Natural killer cell (primary cell): ENCODE results near the gene CRADD. TPM values are rescaled to one million over a fixed set of nuclear protein-coding genes. Genes with fewer than 3 reads are reported as not detected.
A peak's percentile ranks its signal among the peaks of the same experiment; 100 is the strongest.
"Not testable (repeated sequence)": the region's sequence is repeated elsewhere in the genome, so short reads cannot be mapped to it uniquely, and the experiment has no call there.

Experiments used
- ATAC-seq, 3 donors: fragments of 150-1000 bp in 2 of 3; fragments of 200-7000 bp in 1 of 3; cut with Tn5 transposase; 1 replicate in 1 of 3; 2 replicates in 2 of 3; pipeline ENCODE4 v1.10.0; 2021; ENCODE audit warnings: mild to moderate bottlenecking in 2 of 3, moderate library complexity in 2 of 3
- DNase-seq, 2 donors: peaks; one replicate each; pipeline versions ENCODE4 v3.0.0 to v3.0.0-alpha.2; 2013 to 2021; ENCODE audit warnings: mixed read lengths in 1 of 2
- H3K27ac ChIP-seq: one replicate; pipeline ENCODE4 v1.5.1; 2013; ENCODE audit warnings: mild to moderate bottlenecking, low read length
- H3K27me3 ChIP-seq: one replicate; pipeline ENCODE4 v1.6.1; 2013; ENCODE audit warnings: low read length; ENCODE audit not compliant: control insufficient read depth, insufficient read depth
- H3K36me3 ChIP-seq: one replicate; pipeline ENCODE4 v1.6.1; 2013; ENCODE audit warnings: low read length; ENCODE audit not compliant: control insufficient read depth, insufficient read depth
- H3K4me1 ChIP-seq: one replicate; pipeline ENCODE4 v1.6.1; 2013; ENCODE audit warnings: low read length; ENCODE audit not compliant: control insufficient read depth, insufficient read depth
- H3K4me3 ChIP-seq: one replicate; pipeline ENCODE4 v1.5.1; 2013; ENCODE audit warnings: low read length
- H3K9me3 ChIP-seq: one replicate; pipeline ENCODE4 v1.6.1; 2013; ENCODE audit warnings: low read length; ENCODE audit not compliant: control insufficient read depth, insufficient read depth
- H3K27ac Mint-ChIP-seq, 2 donors: one replicate each; pipeline ENCODE4 v1.8.0; 2022; ENCODE audit warnings: mild to moderate bottlenecking in 2 of 2, mixed read lengths in 2 of 2, moderate library complexity in 1 of 2
- H3K27me3 Mint-ChIP-seq, 2 donors: one replicate each; pipeline ENCODE4 v1.8.0; 2022; ENCODE audit warnings: low read depth in 2 of 2, mixed read lengths in 2 of 2
- H3K36me3 Mint-ChIP-seq: one replicate; pipeline ENCODE4 v1.8.0; 2022; ENCODE audit warnings: mixed read lengths
- H3K4me1 Mint-ChIP-seq, 2 donors: one replicate each; pipeline ENCODE4 v1.8.0; 2022; ENCODE audit warnings: mixed read lengths in 2 of 2
- H3K4me3 Mint-ChIP-seq: one replicate; pipeline ENCODE4 v1.8.0; 2022; ENCODE audit warnings: mild to moderate bottlenecking, moderate library complexity, mixed read lengths
- H3K9me3 Mint-ChIP-seq, 2 donors: one replicate each; pipeline ENCODE4 v1.8.0; 2022; ENCODE audit warnings: mixed read lengths in 2 of 2
- CTCF ChIP-seq: fragments of 200-600 bp; IDR thresholded peaks from one replicate; pipeline ENCODE4 v1.8.0; 2022; ENCODE audit warnings: antibody characterized with exemption
- WGBS: methylation state at CpG from one replicate; pipeline ENCODE4 v1.1.7; 2013; ENCODE audit warnings: missing lambda C conversion rate; ENCODE audit not compliant: insufficient coverage; 5-methylcytosine and 5-hydroxymethylcytosine counted together
- intact Hi-C: fragments of 100-400 bp; cut with micrococcal nuclease; formaldehyde crosslinking; loops from one replicate; pipeline ENCODE4 v1.14.2; 2022
- total RNA-seq, 4 donors: library from RNA; stranded (reverse); fragments of 120-200 nt in 1 of 4; gene quantifications; one replicate each; pipeline versions ENCODE4 v1.2.3 to v1.2.4, GENCODE V29; 2013 to 2022

The CRADD gene
- total RNA-seq, 3 donors from 2014 or later (not counting 1 experiment from before 2014, with no cell fraction given), result 19.1 to 27.5 (median 26.4) TPM

- H3K36me3 Mint-ChIP-seq, result no peaks in the 10 kb centered on the region
- H3K4me1 Mint-ChIP-seq, result peaks cover 35 to 40% of the 10 kb centered on the region in 2 donors
- no peak overlapping the region for H3K4me3 ChIP-seq
- no peaks in the 10 kb centered on the region for H3K9me3 ChIP-seq
- no peak for ATAC-seq
- H3K27ac Mint-ChIP-seq, result no peak overlapping the region
- no peak overlapping the region for H3K4me3 Mint-ChIP-seq
- peaks cover 0 to 2% of the 10 kb centered on the region in 2 donors for H3K9me3 Mint-ChIP-seq
- no peak for TF ChIP-seq CTCF
- 98% methylated on average over 6 of the region's 8 CpGs for WGBS
- intact Hi-C loops, result no loop called here
- H3K27me3 ChIP-seq, result no peaks in the 10 kb centered on the region
- H3K4me1 ChIP-seq, result peaks cover 11% of the 10 kb centered on the region
- H3K27ac ChIP-seq, result no peak overlapping the region
- H3K36me3 ChIP-seq, result no peaks in the 10 kb centered on the region
- DNase-seq, result no peak
- no peaks in the 10 kb centered on the region for H3K27me3 Mint-ChIP-seq
These were observed 103.0 kb downstream of the CRADD start for GRCh38 chr12:93780101-93780641.

- H3K36me3 ChIP-seq, H3K27ac Mint-ChIP-seq, H3K9me3 Mint-ChIP-seq, ATAC-seq, H3K27ac ChIP-seq, H3K36me3 Mint-ChIP-seq, H3K4me3 ChIP-seq, H3K9me3 ChIP-seq, H3K4me3 Mint-ChIP-seq, H3K27me3 ChIP-seq, intact Hi-C loops, H3K27me3 Mint-ChIP-seq: not testable (repeated sequence)
- H3K4me1 Mint-ChIP-seq, result peaks cover 41 to 47% of the 10 kb centered on the region in 2 donors
- 80% methylated on average over 4 of the region's 4 CpGs for WGBS
- H3K4me1 ChIP-seq, result peaks cover 14% of the 10 kb centered on the region
- peak in 1 of 2 donors; percentile 47 for DNase-seq
These were observed 103.7 kb downstream of the CRADD start for GRCh38 chr12:93780886-93781285.

GRCh38 chr12:93781961-93782360 lies 104.8 kb downstream of the CRADD start:
- peaks cover 34 to 42% of the 10 kb centered on the region in 2 donors for H3K4me1 Mint-ChIP-seq
- not testable (repeated sequence) for H3K27me3 Mint-ChIP-seq
- no CpG with 5 or more reads among the region's 4 CpGs for WGBS

GRCh38 chr12:93782853-93783252 lies 105.7 kb downstream of the CRADD start:
- intact Hi-C loops, result no loop called here

More at GRCh38 chr12:93781961-93782360, 104.8 kb downstream of the CRADD start:
- H3K27me3 ChIP-seq, H3K4me3 Mint-ChIP-seq, intact Hi-C loops, H3K9me3 Mint-ChIP-seq, H3K4me3 ChIP-seq, ATAC-seq, H3K27ac Mint-ChIP-seq, H3K36me3 ChIP-seq, H3K27ac ChIP-seq, DNase-seq, H3K36me3 Mint-ChIP-seq, H3K9me3 ChIP-seq: not testable (repeated sequence)
- peaks cover 14% of the 10 kb centered on the region for H3K4me1 ChIP-seq

More at GRCh38 chr12:93782853-93783252, 105.7 kb downstream of the CRADD start:
- no peaks in the 10 kb centered on the region for H3K27me3 Mint-ChIP-seq
- no peaks in the 10 kb centered on the region for H3K27me3 ChIP-seq
- ATAC-seq (no peak), DNase-seq (no peak)
- H3K4me1 Mint-ChIP-seq, result peaks cover 33 to 34% of the 10 kb centered on the region in 2 donors
- no peaks in the 10 kb centered on the region for H3K36me3 ChIP-seq
- no CpG with 5 or more reads among the region's 1 CpG for WGBS
- H3K27ac Mint-ChIP-seq, result no peak overlapping the region
- peaks cover 14% of the 10 kb centered on the region for H3K4me1 ChIP-seq
- no peak for TF ChIP-seq CTCF
- no peak overlapping the region for H3K4me3 ChIP-seq
- H3K9me3 Mint-ChIP-seq, result peaks cover 0 to 2% of the 10 kb centered on the region in 2 donors
- H3K36me3 Mint-ChIP-seq, result no peaks in the 10 kb centered on the region
- no peak overlapping the region for H3K4me3 Mint-ChIP-seq
- H3K27ac ChIP-seq, result no peak overlapping the region
- no peaks in the 10 kb centered on the region for H3K9me3 ChIP-seq
